Uterus (tissue), 4 donors: ENCODE measurements around the gene PPL. TPM values are rescaled to one million over a fixed set of nuclear protein-coding genes. Genes with fewer than 3 reads are reported as not detected.

Experiments
- DNase-seq, 2 donors: peaks; one replicate each; pipeline ENCODE4 v3.0.0-alpha.2; 2019 to 2020
- H3K27ac ChIP-seq, 2 donors: fragments of 200-600 bp; sonication (generic); 1 replicate in 1 of 2; 2 replicates in 1 of 2; pipeline ENCODE4 v1.5.1; 2016 to 2018
- H3K27me3 ChIP-seq, 2 donors: fragments of 200-600 bp; sonication (generic); one replicate each; pipeline ENCODE4 v1.5.1; 2018 to 2019; ENCODE audit warnings: control low read depth in 1 of 2
- H3K36me3 ChIP-seq, 2 donors: fragments of 200-600 bp; sonication (generic); one replicate each; pipeline ENCODE4 v1.5.1; 2019; ENCODE audit warnings: control low read depth in 1 of 2
- H3K4me1 ChIP-seq, 2 donors: fragments of 200-600 bp; sonication (generic); one replicate each; pipeline ENCODE4 v1.5.1; 2018 to 2019; ENCODE audit warnings: control low read depth in 1 of 2
- H3K4me3 ChIP-seq, 2 donors: fragments of 200-600 bp; sonication (generic); 1 replicate in 1 of 2; 2 replicates in 1 of 2; pipeline ENCODE4 v1.5.1; 2018 to 2019; ENCODE audit warnings: mild to moderate bottlenecking in 1 of 2
- H3K9me3 ChIP-seq, 2 donors: fragments of 200-600 bp; sonication (generic); one replicate each; pipeline ENCODE4 v1.5.1; 2019; ENCODE audit warnings: control low read depth in 1 of 2
- CTCF ChIP-seq, 4 experiments: fragments of 200-600 bp in 2 of 4; fragments of 450-650 bp in 2 of 4; sonication (generic) in 2 of 4; IDR thresholded peaks; one replicate each; pipeline ENCODE4 v1.5.1; 2016 to 2019; ENCODE audit warnings: antibody characterized with exemption in 4 of 4, mild to moderate bottlenecking in 2 of 4, moderate library complexity in 1 of 4
- POLR2A ChIP-seq, 2 donors: fragments of 450-650 bp; IDR thresholded peaks; one replicate each; pipeline ENCODE4 v1.6.1; 2016; ENCODE audit warnings: antibody characterized with exemption in 2 of 2, mild to moderate bottlenecking in 1 of 2, moderate library complexity in 1 of 2
- intact Hi-C: fragments of 100-400 bp; cut with DNase I; formaldehyde crosslinking; loops from one replicate; pipeline ENCODE4 v1.15.1; 2023; ENCODE audit warnings: low total_unique reads
- total RNA-seq, 4 donors: library from RNA; depleted of rRNA in 3 of 4; stranded (reverse); fragments of >200 nt in 3 of 4; gene quantifications; one replicate each; pipeline versions ENCODE4 v1.1.0 to v1.2.4, GENCODE V29; 2014 to 2023
- donor health status: DM: yes; HTN: yes; CAD: no.

Gene PPL
- total RNA-seq, 4 donors from 2014 or later, result 8.7 to 39.6 (median 15.2) TPM

DNA sequence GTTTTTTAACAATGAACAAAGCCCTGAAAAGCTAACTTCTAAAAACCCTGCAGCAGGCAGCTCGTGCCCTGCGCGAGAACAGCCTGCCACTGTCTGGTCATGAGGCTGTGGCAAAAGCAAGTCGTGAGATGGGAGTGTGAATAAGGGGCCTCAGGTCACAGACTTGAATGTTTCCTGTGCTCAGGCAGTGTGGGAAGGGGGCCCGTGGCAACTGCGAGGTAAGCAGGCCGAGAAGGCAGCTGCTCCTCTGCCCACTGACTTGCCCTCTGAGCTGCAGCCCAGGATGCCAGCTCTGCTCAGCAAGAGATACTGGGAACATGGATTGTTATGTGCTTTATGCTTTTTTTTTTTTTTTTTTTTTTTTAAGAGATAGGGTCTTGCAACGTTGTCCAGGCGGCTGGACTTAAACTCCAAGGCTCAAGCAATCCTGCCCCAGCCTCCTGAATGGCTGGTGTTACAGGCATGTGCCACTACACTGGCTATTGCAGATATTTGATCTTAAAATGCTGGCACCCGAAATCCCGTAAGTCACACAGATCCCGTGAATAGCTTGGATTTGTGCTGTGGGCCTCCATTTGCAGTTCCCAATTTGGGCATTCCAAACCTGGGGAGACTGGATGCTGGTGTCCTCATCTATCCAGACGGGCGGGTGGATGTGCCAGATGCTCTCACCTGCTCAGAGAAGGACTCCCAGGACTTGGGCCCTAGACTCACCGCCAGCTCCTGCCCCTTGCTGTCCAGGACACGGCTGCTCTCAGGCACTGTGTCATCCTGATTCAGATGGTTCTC lies 45.7 kb downstream of the PPL start:
- Histone ChIP-seq H3K27me3 (no peaks in the 10 kb centered on the region), H3K27ac (no peak overlapping the region), H3K9me3 (no peaks in the 10 kb centered on the region), H3K36me3 (no peaks in the 10 kb centered on the region), H3K4me3 (no peak overlapping the region), H3K4me1 (no peaks in the 10 kb centered on the region)
- no peak for DNase-seq
- TF ChIP-seq CTCF (IDR thresholded peaks at IDR 0.05) (no peak), POLR2A (IDR thresholded peaks at IDR 0.05) (no peak)
- intact Hi-C loops, result no loop called here

DNA sequence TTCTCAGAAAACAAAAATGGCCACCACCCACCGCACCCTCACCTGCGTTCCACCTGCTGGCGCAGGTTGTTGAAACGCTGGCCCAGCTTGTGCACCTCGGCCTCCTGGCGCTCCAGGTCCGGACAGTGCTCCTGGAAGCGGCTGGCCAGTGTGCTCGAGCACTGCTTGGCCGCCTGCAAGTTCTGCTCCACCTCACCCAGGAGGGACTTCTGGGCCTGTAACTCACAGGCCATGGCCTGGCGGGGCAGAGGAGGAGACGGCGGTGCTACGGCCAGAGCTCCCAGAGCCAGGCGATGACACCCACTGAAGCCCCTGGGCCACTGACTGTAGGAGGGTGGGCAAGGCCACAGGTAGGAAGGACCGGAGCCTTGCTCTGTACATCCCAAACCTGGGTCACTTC lies 46.3 kb downstream of the PPL start:
- H3K27me3 ChIP-seq, result no peaks in the 10 kb centered on the region
- no peak for DNase-seq
- H3K36me3 ChIP-seq, result no peaks in the 10 kb centered on the region
- H3K27ac ChIP-seq, result no peak overlapping the region
- H3K4me3 ChIP-seq, result no peak overlapping the region
- H3K4me1 ChIP-seq, result no peaks in the 10 kb centered on the region
- H3K9me3 ChIP-seq, result no peaks in the 10 kb centered on the region
- no peak for TF ChIP-seq CTCF (IDR thresholded peaks at IDR 0.05)
- TF ChIP-seq POLR2A (IDR thresholded peaks at IDR 0.05), result no peak
- intact Hi-C loops, result no loop called here

DNA sequence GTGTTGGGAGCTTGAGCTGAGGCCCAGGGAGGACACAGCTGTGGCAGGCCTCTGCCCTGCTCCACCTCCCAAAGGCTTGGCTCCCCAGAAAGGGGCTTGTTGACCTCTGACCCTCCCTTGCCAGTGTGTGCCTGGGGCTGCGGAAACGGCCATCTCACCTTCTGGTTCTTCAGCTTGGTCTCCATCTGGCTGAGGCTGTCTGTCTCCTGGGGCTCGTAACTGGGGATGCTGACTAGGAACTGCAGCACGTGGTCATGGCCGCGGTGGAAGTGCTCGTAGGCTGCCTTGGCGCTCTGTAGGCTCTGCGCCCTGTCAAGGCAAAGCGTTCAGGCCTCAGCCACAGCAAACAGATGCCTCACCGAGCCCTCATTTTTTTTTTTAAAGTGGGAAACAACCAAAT lies 46.9 kb downstream of the PPL start:
- TF ChIP-seq CTCF (IDR thresholded peaks at IDR 0.05) (no peak), POLR2A (IDR thresholded peaks at IDR 0.05) (no peak)
- H3K9me3 ChIP-seq, result no peaks in the 10 kb centered on the region
- no peak for DNase-seq
- H3K4me3 ChIP-seq, result no peak overlapping the region
- H3K27me3 ChIP-seq, result no peaks in the 10 kb centered on the region
- H3K27ac ChIP-seq, result no peak overlapping the region
- H3K4me1 ChIP-seq, result no peaks in the 10 kb centered on the region
- intact Hi-C loops, result no loop called here
- H3K36me3 ChIP-seq, result no peaks in the 10 kb centered on the region

- no peaks in the 10 kb centered on the region for H3K36me3 ChIP-seq
Measured at GRCh38 chr16:4888428-4889135, 48.4 kb downstream of the PPL start.

More at GRCh38 chr16:4888428-4889135, 48.4 kb downstream of the PPL start:
- H3K4me1 ChIP-seq, result no peaks in the 10 kb centered on the region
- no peak overlapping the region for H3K4me3 ChIP-seq
- H3K27ac ChIP-seq, result no peak overlapping the region
- no peaks in the 10 kb centered on the region for H3K9me3 ChIP-seq
- no peak for TF ChIP-seq POLR2A (IDR thresholded peaks at IDR 0.05)
- no peak for TF ChIP-seq CTCF (IDR thresholded peaks at IDR 0.05)
- H3K27me3 ChIP-seq, result no peaks in the 10 kb centered on the region
- no peak for DNase-seq
- intact Hi-C loops, result no loop called here
